LoVo (cell line): ENCODE data around the gene SLC35F4.
A peak's percentile ranks its signal among the peaks of the same experiment; 100 is the strongest.

ENCODE experiments used
- DNase-seq: peaks from one replicate; pipeline ENCODE4 v3.0.0-alpha.2; 2016; ENCODE audit warnings: low spot score

SLC35F4 gene

GRCh38 chr14:57848353-57848752, 17.5 kb downstream of the SLC35F4 start:
- no peak for DNase-seq

- DNase-seq = no peak
Measured at GRCh38 chr14:57847706-57848105, 18.2 kb downstream of the SLC35F4 start.

GRCh38 chr14:57847096-57847495, 18.8 kb downstream of the SLC35F4 start:
- no peak for DNase-seq

GRCh38 chr14:57846596-57846995, 19.3 kb downstream of the SLC35F4 start:
- no peak for DNase-seq

- no peak for DNase-seq
Measured at GRCh38 chr14:57845802-57846531, 19.9 kb downstream of the SLC35F4 start.

GRCh38 chr14:57845316-57845715, 20.6 kb downstream of the SLC35F4 start:
- DNase-seq = no peak

- no peak for DNase-seq
Measured at GRCh38 chr14:57837267-57837666, 28.6 kb downstream of the SLC35F4 start.

GRCh38 chr14:57835766-57836165, 30.1 kb downstream of the SLC35F4 start:
- no peak for DNase-seq

- DNase-seq = no peak
Measured at GRCh38 chr14:57834961-57835360, 30.9 kb downstream of the SLC35F4 start.

GRCh38 chr14:57834001-57834598, 31.8 kb downstream of the SLC35F4 start:
- no peak for DNase-seq

GRCh38 chr14:57833323-57833722, 32.6 kb downstream of the SLC35F4 start:
- DNase-seq = peak; percentile 69

GRCh38 chr14:57831981-57832380, 33.9 kb downstream of the SLC35F4 start:
- no peak for DNase-seq

- DNase-seq = no peak
Measured at GRCh38 chr14:57828713-57829112, 37.2 kb downstream of the SLC35F4 start.

GRCh38 chr14:57823015-57823660, 42.8 kb downstream of the SLC35F4 start:
- DNase-seq = no peak

GRCh38 chr14:57822081-57822480, 43.8 kb downstream of the SLC35F4 start:
- DNase-seq = no peak

- DNase-seq = no peak
Measured at GRCh38 chr14:57820581-57820980, 45.3 kb downstream of the SLC35F4 start.

- DNase-seq = no peak
Measured at GRCh38 chr14:57818511-57818910, 47.4 kb downstream of the SLC35F4 start.

GRCh38 chr14:57816568-57817284, 49.2 kb downstream of the SLC35F4 start:
- DNase-seq = no peak

- no peak for DNase-seq
Measured at GRCh38 chr14:57814726-57815125, 51.2 kb downstream of the SLC35F4 start.

- no peak for DNase-seq
Measured at GRCh38 chr14:57812741-57813140, 53.2 kb downstream of the SLC35F4 start.

GRCh38 chr14:57811998-57812546, 53.8 kb downstream of the SLC35F4 start:
- DNase-seq = no peak

GRCh38 chr14:57809808-57810207, 56.1 kb downstream of the SLC35F4 start:
- DNase-seq = no peak
